ENCODE results near the gene IFI16.

IFI16 gene

GRCh38 chr1:159054427-159054826 is 44.7 kb downstream of the IFI16 start:
- no peaks in the 10 kb centered on the region for H3K9me3 Mint-ChIP-seq

GRCh38 chr1:159055181-159055641 is 45.5 kb downstream of the IFI16 start:
- Mint-ChIP-seq H3K4me1 (ENCODE audit: low read depth) (peaks cover 41% of the 10 kb centered on the region), H3K27me3 (no peaks in the 10 kb centered on the region), H3K9me3 (no peaks in the 10 kb centered on the region), H3K4me3 (no peak overlapping the region), H3K27ac (peak overlapping the region; percentile 18), H3K36me3 (ENCODE audit: low read depth) (peaks cover 67% of the 10 kb centered on the region)
- intact Hi-C loops (cut with micrococcal nuclease), result loop anchor here (2.0 kb wide), 1 partner anchor 34 kb away; no protein-coding TSS in a partner anchor

More at GRCh38 chr1:159054427-159054826, 44.7 kb downstream of the IFI16 start:
- Mint-ChIP-seq H3K4me1 (ENCODE audit: low read depth) (peaks cover 34% of the 10 kb centered on the region), H3K27me3 (no peaks in the 10 kb centered on the region), H3K27ac (peak overlapping the region; percentile 61), H3K4me3 (no peak overlapping the region), H3K36me3 (ENCODE audit: low read depth) (peaks cover 75% of the 10 kb centered on the region)
- intact Hi-C loops (cut with micrococcal nuclease), result loop anchor here (2.0 kb wide), 1 partner anchor 34 kb away; no protein-coding TSS in a partner anchor

- intact Hi-C loops (cut with micrococcal nuclease), result no loop called here
- H3K36me3 Mint-ChIP-seq (ENCODE audit: low read depth), result peaks cover 58% of the 10 kb centered on the region
- H3K27me3 Mint-ChIP-seq, result no peaks in the 10 kb centered on the region
- H3K9me3 Mint-ChIP-seq, result no peaks in the 10 kb centered on the region
- no peak overlapping the region for H3K4me3 Mint-ChIP-seq
- peak overlapping the region; percentile 18 for H3K27ac Mint-ChIP-seq
- H3K4me1 Mint-ChIP-seq (ENCODE audit: low read depth), result peaks cover 45% of the 10 kb centered on the region
These were observed 46.5 kb downstream of the IFI16 start for GRCh38 chr1:159056069-159056698.

DNA sequence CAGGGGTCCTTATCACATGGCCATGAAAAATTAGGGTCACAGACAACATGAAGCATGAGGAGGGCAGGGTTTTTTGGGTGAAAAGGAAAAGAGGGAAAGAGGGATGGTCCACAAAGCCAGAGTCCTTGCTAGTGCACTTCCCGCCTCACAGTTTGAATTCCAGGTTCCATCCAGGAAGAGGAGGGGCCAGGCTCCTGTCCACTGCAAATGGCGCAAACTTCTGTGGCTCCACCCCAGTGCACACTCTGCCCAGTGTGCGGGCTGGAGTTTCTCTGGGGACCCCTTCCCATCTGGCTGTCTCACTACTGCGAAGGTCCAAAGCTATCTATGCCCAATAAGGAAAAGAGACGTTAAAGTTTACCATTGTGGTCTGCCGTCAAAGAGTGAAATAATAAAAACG is 49.0 kb downstream of the IFI16 start:
- intact Hi-C loops (cut with micrococcal nuclease), result no loop called here
- Mint-ChIP-seq H3K27ac (no peak overlapping the region), H3K4me1 (ENCODE audit: low read depth) (peaks cover 33% of the 10 kb centered on the region), H3K27me3 (no peaks in the 10 kb centered on the region), H3K4me3 (no peak overlapping the region), H3K9me3 (no peaks in the 10 kb centered on the region), H3K36me3 (ENCODE audit: low read depth) (peaks cover 32% of the 10 kb centered on the region)

- Mint-ChIP-seq H3K4me1 (ENCODE audit: low read depth) (peaks cover 38% of the 10 kb centered on the region), H3K27ac (no peak overlapping the region), H3K4me3 (no peak overlapping the region), H3K27me3 (no peaks in the 10 kb centered on the region), H3K36me3 (ENCODE audit: low read depth) (no peaks in the 10 kb centered on the region), H3K9me3 (no peaks in the 10 kb centered on the region)
- intact Hi-C loops (cut with micrococcal nuclease), result loop anchor here (5.0 kb wide), 1 partner anchor 48 kb away; no protein-coding TSS in a partner anchor
These were observed 55.4 kb downstream of the IFI16 start for GRCh38 chr1:159065106-159065505.

DNA sequence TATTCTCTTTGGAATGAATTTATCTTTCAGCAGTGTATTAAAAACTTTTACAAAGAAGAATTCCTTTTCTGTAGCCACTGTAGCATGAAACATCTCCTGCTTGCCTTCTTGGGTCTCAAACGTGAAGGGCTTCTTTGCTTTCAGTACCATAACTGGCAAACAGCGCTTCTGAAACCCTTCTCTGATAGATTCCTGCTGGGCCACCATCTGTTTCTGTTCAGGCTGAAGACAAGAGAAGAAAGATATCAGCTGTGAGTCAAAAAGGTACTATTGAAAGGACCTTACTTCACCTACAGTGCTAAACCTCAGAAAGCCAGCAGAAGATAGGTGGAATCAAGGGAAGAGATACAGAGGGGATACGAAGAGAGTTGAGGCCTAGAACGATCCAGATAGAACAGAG is 56.4 kb downstream of the IFI16 start:
- intact Hi-C loops (cut with micrococcal nuclease), result loop anchor here (5.0 kb wide), 1 partner anchor 49 kb away; no protein-coding TSS in a partner anchor
- Mint-ChIP-seq H3K9me3 (no peaks in the 10 kb centered on the region), H3K36me3 (ENCODE audit: low read depth) (no peaks in the 10 kb centered on the region), H3K4me1 (ENCODE audit: low read depth) (peaks cover 42% of the 10 kb centered on the region), H3K27ac (peak overlapping the region; percentile 55), H3K4me3 (no peak overlapping the region), H3K27me3 (no peaks in the 10 kb centered on the region)

DNA sequence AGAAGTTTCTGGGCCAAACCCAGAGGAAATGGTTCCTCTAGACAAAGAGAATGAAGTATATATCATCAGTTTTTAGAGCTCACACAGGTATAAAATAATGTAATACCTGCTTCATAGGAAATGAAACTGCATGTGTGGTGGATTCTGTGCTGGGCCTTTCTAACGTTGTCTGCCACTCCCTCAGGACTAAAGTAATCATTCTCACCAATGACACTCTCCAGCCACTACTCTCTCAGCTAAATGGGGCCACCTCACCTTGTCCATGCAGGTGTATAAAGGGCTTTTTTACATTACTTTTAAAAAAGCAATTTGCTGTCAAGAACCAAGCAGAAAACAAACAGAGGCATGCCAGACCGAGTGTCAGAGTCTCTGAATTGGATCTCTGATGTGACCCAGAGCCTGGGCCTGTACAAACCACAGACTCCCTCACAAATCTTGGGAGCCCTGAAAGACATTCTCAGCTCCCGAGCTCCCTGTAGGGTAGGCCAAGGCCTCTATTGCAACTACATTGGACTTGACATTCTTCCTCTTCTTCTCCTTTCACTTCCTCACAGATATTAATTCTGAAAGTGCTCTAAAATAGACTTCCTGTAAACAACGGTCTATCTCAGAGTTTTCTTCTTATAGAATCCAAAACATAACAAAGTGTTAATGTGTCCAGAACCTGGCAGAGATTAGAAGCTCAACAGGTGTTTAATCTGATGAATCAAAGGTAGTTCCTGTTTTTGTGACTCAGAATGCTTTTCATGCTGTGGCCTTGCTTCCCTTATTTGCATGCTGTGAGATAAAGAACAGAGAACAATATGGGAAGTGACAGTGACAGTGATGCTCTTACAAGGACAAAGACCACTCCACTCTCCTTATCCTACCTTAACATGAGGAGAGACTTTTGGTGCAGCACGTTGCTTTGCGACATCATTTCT is 58.3 kb downstream of the IFI16 start:
- intact Hi-C loops (cut with micrococcal nuclease), result loop anchor here (1.0 to 5.0 kb wide), 2 partner anchors 51 to 562 kb away; no protein-coding TSS in a partner anchor
- Mint-ChIP-seq H3K27ac (peak overlapping the region; percentile 91), H3K36me3 (ENCODE audit: low read depth) (no peaks in the 10 kb centered on the region), H3K9me3 (no peaks in the 10 kb centered on the region), H3K4me1 (ENCODE audit: low read depth) (peaks cover 43% of the 10 kb centered on the region), H3K4me3 (peak overlapping the region; percentile 32), H3K27me3 (no peaks in the 10 kb centered on the region)

- no peaks in the 10 kb centered on the region for H3K36me3 Mint-ChIP-seq (ENCODE audit: low read depth)
- H3K27ac Mint-ChIP-seq, result peak overlapping the region; percentile 91
- no peaks in the 10 kb centered on the region for H3K27me3 Mint-ChIP-seq
- peaks cover 43% of the 10 kb centered on the region for H3K4me1 Mint-ChIP-seq (ENCODE audit: low read depth)
- no peak overlapping the region for H3K4me3 Mint-ChIP-seq
- intact Hi-C loops (cut with micrococcal nuclease), result loop anchor here (1.0 to 5.0 kb wide), 2 partner anchors 52 to 563 kb away; no protein-coding TSS in a partner anchor
- no peaks in the 10 kb centered on the region for H3K9me3 Mint-ChIP-seq
These were observed 59.2 kb downstream of the IFI16 start for GRCh38 chr1:159068886-159069285.

DNA sequence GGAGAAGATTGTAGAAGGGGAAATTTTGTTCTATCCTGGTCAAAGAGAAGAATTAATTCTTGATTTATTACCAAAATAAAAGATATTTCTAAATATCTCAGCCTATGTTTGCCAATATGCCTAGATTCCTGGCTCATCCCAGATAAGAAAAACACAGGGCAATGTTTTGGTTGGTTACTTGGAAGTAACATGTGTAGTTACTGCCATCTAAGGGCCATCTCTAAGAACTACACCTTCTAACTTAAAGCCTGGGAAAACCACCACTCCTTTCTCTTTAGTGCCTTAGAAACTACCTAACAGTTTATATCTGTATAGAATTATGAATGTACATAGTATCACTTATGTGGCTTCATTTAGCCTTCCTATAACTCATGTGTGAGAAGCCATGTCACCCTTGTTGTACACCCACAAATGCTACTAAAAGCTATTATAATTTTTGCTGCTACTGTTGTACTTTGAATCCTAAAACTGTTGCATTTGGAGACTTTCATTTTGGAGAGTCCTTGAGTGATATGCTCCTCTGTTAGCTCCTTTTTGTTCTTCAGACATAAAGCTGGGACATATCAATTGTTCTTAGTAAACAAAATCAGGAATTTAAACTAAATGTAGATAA is 62.4 kb downstream of the IFI16 start:
- H3K9me3 Mint-ChIP-seq, result no peaks in the 10 kb centered on the region
- H3K4me3 Mint-ChIP-seq, result no peak overlapping the region
- intact Hi-C loops (cut with micrococcal nuclease), result loop anchor here (5.0 to 10.0 kb wide), 3 partner anchors 75 to 417 kb away; no protein-coding TSS in a partner anchor
- H3K36me3 Mint-ChIP-seq (ENCODE audit: low read depth), result no peaks in the 10 kb centered on the region
- no peaks in the 10 kb centered on the region for H3K27me3 Mint-ChIP-seq
- no peak overlapping the region for H3K27ac Mint-ChIP-seq
- peaks cover 47% of the 10 kb centered on the region for H3K4me1 Mint-ChIP-seq (ENCODE audit: low read depth)

- H3K36me3 Mint-ChIP-seq (ENCODE audit: low read depth), result no peaks in the 10 kb centered on the region
- H3K4me3 Mint-ChIP-seq, result peak within 1 kb of the TSS; percentile 46
- H3K9me3 Mint-ChIP-seq, result no peaks in the 10 kb centered on the region
- H3K27me3 Mint-ChIP-seq, result no peaks in the 10 kb centered on the region
- peak within 1 kb of the TSS; percentile 95 for H3K27ac Mint-ChIP-seq
- peaks cover 29% of the 10 kb centered on the region for H3K4me1 Mint-ChIP-seq (ENCODE audit: low read depth)
- intact Hi-C loops (cut with micrococcal nuclease), result loop anchor here (5.0 to 10.0 kb wide), 3 partner anchors 262 to 789 kb away; partner anchors contain the start of gene CD1C
These were observed 66.9 kb downstream of the IFI16 start, which contains the start of gene AIM2 for GRCh38 chr1:159076438-159077119. AIM2 (minus strand) TSS chr1:159076766; CDS start chr1:159073499, 3,267 bp downstream.

- peak overlapping the region; percentile 95 for H3K27ac Mint-ChIP-seq
- intact Hi-C loops (cut with micrococcal nuclease), result loop anchor here (5.0 to 10.0 kb wide), 3 partner anchors 263 to 790 kb away; partner anchors contain the start of gene CD1C
- peaks cover 29% of the 10 kb centered on the region for H3K4me1 Mint-ChIP-seq (ENCODE audit: low read depth)
- H3K4me3 Mint-ChIP-seq, result peak overlapping the region; percentile 46
- H3K9me3 Mint-ChIP-seq, result no peaks in the 10 kb centered on the region
- H3K27me3 Mint-ChIP-seq, result no peaks in the 10 kb centered on the region
- no peaks in the 10 kb centered on the region for H3K36me3 Mint-ChIP-seq (ENCODE audit: low read depth)
These were observed 67.6 kb downstream of the IFI16 start for GRCh38 chr1:159077120-159077961.

DNA sequence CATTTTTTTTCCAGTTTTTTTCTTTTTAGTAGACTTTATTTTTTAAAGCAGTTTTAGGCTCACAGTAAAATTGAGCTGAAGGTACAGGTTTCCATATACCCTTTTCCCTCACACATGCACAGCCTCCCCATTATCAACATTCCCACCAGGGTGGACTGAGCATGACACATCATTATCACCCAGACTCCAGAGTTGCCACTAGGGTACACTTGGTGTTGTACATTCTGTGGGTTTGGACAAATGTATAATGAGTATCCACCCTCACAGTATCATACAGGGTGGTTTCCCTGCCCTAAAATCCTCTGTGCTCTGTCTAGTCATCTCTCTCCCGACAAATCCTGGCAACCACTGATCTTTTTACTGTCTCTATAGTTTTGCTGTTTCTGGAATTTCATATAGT is 69.8 kb downstream of the IFI16 start:
- no peak overlapping the region for H3K27ac Mint-ChIP-seq
- H3K36me3 Mint-ChIP-seq (ENCODE audit: low read depth), result no peaks in the 10 kb centered on the region
- intact Hi-C loops (cut with micrococcal nuclease), result loop anchor here (5.0 to 10.0 kb wide), 3 partner anchors 265 to 792 kb away; partner anchors contain the start of gene CD1C
- no peaks in the 10 kb centered on the region for H3K9me3 Mint-ChIP-seq
- H3K27me3 Mint-ChIP-seq, result no peaks in the 10 kb centered on the region
- H3K4me1 Mint-ChIP-seq (ENCODE audit: low read depth), result peaks cover 39% of the 10 kb centered on the region
- H3K4me3 Mint-ChIP-seq, result no peak overlapping the region
